Neural cell (in vitro differentiated cells): ENCODE measurements around the gene ASB4.

Experiments used
- CTCF ChIP-seq: fragments of 450-650 bp; IDR thresholded peaks from 2 replicates; pipeline ENCODE4 v1.5.1; 2014; ENCODE audit warnings: antibody characterized with exemption, mild to moderate bottlenecking, moderate library complexity; ENCODE audit not compliant: poor library complexity, severe bottlenecking
- EZH2 ChIP-seq: fragments of 200-600, 300-800 bp; shearing (Covaris generic), sonication (generic); IDR thresholded peaks from 2 replicates; pipeline ENCODE4 v1.6.1; 2014; ENCODE audit warnings: antibody characterized with exemption, low read length, borderline replicate concordance, mild to moderate bottlenecking; ENCODE audit not compliant: insufficient read depth, poor library complexity, severe bottlenecking
- POLR2AphosphoS5 ChIP-seq: IDR thresholded peaks from 2 replicates; pipeline ENCODE4 v1.6.1; 2012
- RAD21 ChIP-seq: fragments of 450-650 bp; conservative IDR thresholded peaks from 2 replicates; pipeline ENCODE4 v1.6.1; 2014; ENCODE audit warnings: antibody characterized with exemption, mild to moderate bottlenecking, moderate library complexity
- REST ChIP-seq: IDR thresholded peaks from 2 replicates; pipeline ENCODE4 v1.6.1; 2012; ENCODE audit warnings: borderline replicate concordance
- SMC3 ChIP-seq: fragments of 450-650 bp; conservative IDR thresholded peaks from 2 replicates; pipeline ENCODE4 v1.6.1; 2014; ENCODE audit warnings: antibody characterized with exemption, mild to moderate bottlenecking, moderate library complexity; ENCODE audit not compliant: poor library complexity
- TAF1 ChIP-seq: IDR thresholded peaks from 2 replicates; pipeline ENCODE4 v1.6.1; 2012; ENCODE audit warnings: low read depth

DNA sequence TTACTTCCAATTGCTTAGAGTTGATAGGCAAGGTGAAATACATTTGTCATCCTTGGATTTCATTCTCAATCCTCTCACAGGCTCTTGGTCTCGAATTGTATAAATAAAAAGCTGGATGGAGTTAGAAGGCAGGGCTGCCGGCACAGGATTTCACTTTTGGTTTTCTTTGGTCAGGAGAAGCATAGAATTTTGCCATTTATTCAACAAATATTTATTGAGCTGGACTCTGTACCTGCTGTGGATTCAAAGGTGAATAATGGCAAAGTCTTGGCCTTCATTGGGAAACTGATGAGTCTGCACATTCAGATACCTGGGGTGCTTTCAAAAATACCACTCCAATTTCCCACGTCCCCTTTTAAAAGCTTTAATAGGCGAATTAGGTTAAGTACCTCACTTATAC lies 60.9 kb downstream of the ASB4 start:
- no peak for TF ChIP-seq RAD21
- no peak for TF ChIP-seq POLR2AphosphoS5
- TF ChIP-seq CTCF, result no peak
- no peak for TF ChIP-seq EZH2
- no peak for TF ChIP-seq REST
- TF ChIP-seq SMC3, result no peak
- TF ChIP-seq TAF1, result no peak
